ENCODE results near the gene C3orf52.

- no peak for TF ChIP-seq CTCF (IDR thresholded peaks at IDR 0.05)
- no peak for TF ChIP-seq POLR2A (IDR thresholded peaks at IDR 0.05)
Observed at GRCh38 chr3:112141293-112141692, 55.1 kb downstream of the C3orf52 start.
